ENCODE results near the gene SFTPD. TPM values are rescaled to one million over a fixed set of nuclear protein-coding genes. Genes with fewer than 3 reads are reported as not detected.
A peak's percentile ranks its signal among the peaks of the same experiment; 100 is the strongest.
"Not testable (repeated sequence)": the region's sequence is repeated elsewhere in the genome, so short reads cannot be mapped to it uniquely, and the experiment has no call there.

Gene SFTPD
- total RNA-seq, 1 donor from 2014 or later = not detected

- no peak for DNase-seq (ENCODE audit: low spot score)
These were observed 22.9 kb downstream of the SFTPD start for GRCh38 chr10:79926037-79926436.

GRCh38 chr10:79925614-79926013 lies 23.3 kb downstream of the SFTPD start:
- DNase-seq (ENCODE audit: low spot score) = no peak

- DNase-seq (ENCODE audit: low spot score) = no peak
These were observed 25.2 kb downstream of the SFTPD start for GRCh38 chr10:79923669-79924068.

GRCh38 chr10:79923145-79923544 lies 25.8 kb downstream of the SFTPD start:
- no peak for DNase-seq (ENCODE audit: low spot score)

GRCh38 chr10:79922011-79922412 lies 26.9 kb downstream of the SFTPD start:
- DNase-seq (ENCODE audit: low spot score) = not testable (repeated sequence)

- not testable (repeated sequence) for DNase-seq (ENCODE audit: low spot score)
These were observed 33.1 kb downstream of the SFTPD start for GRCh38 chr10:79915838-79916237.

- peak; percentile 30 for DNase-seq (ENCODE audit: low spot score)
These were observed 34.4 kb downstream of the SFTPD start for GRCh38 chr10:79914512-79914911.

GRCh38 chr10:79910836-79911235 lies 38.1 kb downstream of the SFTPD start:
- no peak for DNase-seq (ENCODE audit: low spot score)

- DNase-seq (ENCODE audit: low spot score) = no peak
These were observed 38.6 kb downstream of the SFTPD start for GRCh38 chr10:79910344-79910743.

- DNase-seq (ENCODE audit: low spot score) = peak; percentile 18
These were observed 43.3 kb downstream of the SFTPD start for GRCh38 chr10:79905322-79906314.

GRCh38 chr10:79904671-79905321 lies 44.1 kb downstream of the SFTPD start:
- DNase-seq (ENCODE audit: low spot score) = peak; percentile 80

GRCh38 chr10:79901571-79901970 lies 47.3 kb downstream of the SFTPD start:
- not testable (repeated sequence) for DNase-seq (ENCODE audit: low spot score)

- DNase-seq (ENCODE audit: low spot score) = no peak
These were observed 50.1 kb downstream of the SFTPD start for GRCh38 chr10:79898597-79899325.

- DNase-seq (ENCODE audit: low spot score) = not testable (repeated sequence)
These were observed 56.0 kb downstream of the SFTPD start for GRCh38 chr10:79892896-79893295.

- DNase-seq (ENCODE audit: low spot score) = no peak
These were observed 58.4 kb downstream of the SFTPD start for GRCh38 chr10:79890469-79890868.

- not testable (repeated sequence) for DNase-seq (ENCODE audit: low spot score)
These were observed 59.9 kb downstream of the SFTPD start for GRCh38 chr10:79888984-79889383.

Other genes with a start within 250 kb of the SFTPD start
- 2.2 TPM for gene NUTM2B, start 245.9 kb downstream of the SFTPD start, total RNA-seq (ENCODE audit: insufficient read depth, low replicate concordance)
- gene NUTM2E, start 122.4 kb downstream of the SFTPD start, total RNA-seq (ENCODE audit: insufficient read depth, low replicate concordance) = 1.4 TPM
- gene TMEM254, start 129.6 kb upstream of the SFTPD start, total RNA-seq (ENCODE audit: insufficient read depth, low replicate concordance) = 7.2 TPM
- 169 TPM for gene PLAC9, start 183.6 kb upstream of the SFTPD start, total RNA-seq (ENCODE audit: insufficient read depth, low replicate concordance)